Measurements from ENCODE around the gene RPS23. TPM values are rescaled to one million over a fixed set of nuclear protein-coding genes. Genes with fewer than 3 reads are reported as not detected.

Gene RPS23
- total RNA-seq, 4 donors from 2014 or later, result 2,255 to 4,084 (median 2,405) TPM

DNA sequence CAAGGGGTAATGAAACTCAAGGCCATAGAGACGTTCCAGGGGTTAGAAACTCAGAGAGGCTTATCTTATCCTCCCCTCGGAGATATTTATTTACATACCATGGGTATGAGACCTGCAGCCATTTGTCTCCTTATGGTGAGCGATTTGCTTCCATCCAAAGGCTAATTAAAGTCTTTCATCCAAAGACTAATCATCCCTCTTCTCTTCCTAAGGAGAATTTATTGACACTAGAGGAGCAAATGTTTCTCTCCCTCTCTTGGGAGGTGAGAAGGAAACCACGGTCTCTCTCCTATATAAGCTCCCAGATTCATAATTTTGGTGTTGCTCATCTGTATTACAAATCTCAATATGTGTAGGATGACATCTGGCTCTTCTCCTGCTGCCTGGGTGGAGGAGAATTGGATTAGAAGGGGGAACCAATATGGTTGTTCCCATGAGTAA lies 31.0 kb upstream of the RPS23 start:
- intact Hi-C loops (cut with DNase I; ENCODE audit: low total_unique reads), result no loop called here
- H3K27ac ChIP-seq, result no peak overlapping the region
- no peaks in the 10 kb centered on the region for H3K4me1 ChIP-seq
- no peak overlapping the region for H3K4me3 ChIP-seq
- no peaks in the 10 kb centered on the region for H3K27me3 ChIP-seq
- no peaks in the 10 kb centered on the region for H3K36me3 ChIP-seq
- TF ChIP-seq, protein P1, sequence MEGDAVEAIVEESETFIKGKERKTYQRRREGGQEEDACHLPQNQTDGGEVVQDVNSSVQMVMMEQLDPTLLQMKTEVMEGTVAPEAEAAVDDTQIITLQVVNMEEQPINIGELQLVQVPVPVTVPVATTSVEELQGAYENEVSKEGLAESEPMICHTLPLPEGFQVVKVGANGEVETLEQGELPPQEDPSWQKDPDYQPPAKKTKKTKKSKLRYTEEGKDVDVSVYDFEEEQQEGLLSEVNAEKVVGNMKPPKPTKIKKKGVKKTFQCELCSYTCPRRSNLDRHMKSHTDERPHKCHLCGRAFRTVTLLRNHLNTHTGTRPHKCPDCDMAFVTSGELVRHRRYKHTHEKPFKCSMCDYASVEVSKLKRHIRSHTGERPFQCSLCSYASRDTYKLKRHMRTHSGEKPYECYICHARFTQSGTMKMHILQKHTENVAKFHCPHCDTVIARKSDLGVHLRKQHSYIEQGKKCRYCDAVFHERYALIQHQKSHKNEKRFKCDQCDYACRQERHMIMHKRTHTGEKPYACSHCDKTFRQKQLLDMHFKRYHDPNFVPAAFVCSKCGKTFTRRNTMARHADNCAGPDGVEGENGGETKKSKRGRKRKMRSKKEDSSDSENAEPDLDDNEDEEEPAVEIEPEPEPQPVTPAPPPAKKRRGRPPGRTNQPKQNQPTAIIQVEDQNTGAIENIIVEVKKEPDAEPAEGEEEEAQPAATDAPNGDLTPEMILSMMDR (IDR thresholded peaks at IDR 0.05), result no peak
- no peak for TF ChIP-seq POLR2A (IDR thresholded peaks at IDR 0.05)
- H3K9me3 ChIP-seq, result no peaks in the 10 kb centered on the region
- no peak for DNase-seq

GRCh38 chr5:82308416-82308815 lies 30.3 kb upstream of the RPS23 start:
- Histone ChIP-seq H3K27ac (no peak overlapping the region), H3K4me3 (no peak overlapping the region), H3K4me1 (no peaks in the 10 kb centered on the region), H3K27me3 (no peaks in the 10 kb centered on the region), H3K36me3 (no peaks in the 10 kb centered on the region), H3K9me3 (no peaks in the 10 kb centered on the region)
- TF ChIP-seq, protein P1 (IDR thresholded peaks at IDR 0.05), result no peak
- no peak for TF ChIP-seq POLR2A (IDR thresholded peaks at IDR 0.05)
- no peak for DNase-seq
- intact Hi-C loops (cut with DNase I; ENCODE audit: low total_unique reads), result no loop called here

DNA sequence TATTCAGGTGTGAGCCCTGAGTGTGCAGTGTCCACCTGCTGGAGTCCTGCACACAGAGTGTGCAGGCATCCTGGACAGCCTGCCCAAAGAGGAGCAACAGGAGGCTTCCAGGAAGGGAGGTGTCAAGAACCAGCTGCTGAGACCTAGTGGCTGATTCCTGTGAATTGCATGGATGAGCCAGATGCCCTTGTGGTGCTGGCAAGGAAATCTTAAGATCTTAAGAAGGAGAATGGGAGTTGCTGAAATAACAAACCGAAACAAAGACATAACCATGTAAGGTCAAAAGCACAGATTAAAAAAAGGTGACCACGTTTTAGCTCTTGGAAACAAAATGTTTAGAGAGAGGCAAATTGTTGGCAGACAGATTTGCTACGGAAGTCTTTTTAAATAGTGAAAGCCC lies 29.3 kb upstream of the RPS23 start:
- no peaks in the 10 kb centered on the region for H3K27me3 ChIP-seq
- TF ChIP-seq, protein P1 (IDR thresholded peaks at IDR 0.05), result no peak
- no peak for TF ChIP-seq POLR2A (IDR thresholded peaks at IDR 0.05)
- no peak overlapping the region for H3K4me3 ChIP-seq
- no peaks in the 10 kb centered on the region for H3K9me3 ChIP-seq
- DNase-seq, result no peak
- no peaks in the 10 kb centered on the region for H3K36me3 ChIP-seq
- peak overlapping the region in 1 of 2 donors; percentile 17 for H3K27ac ChIP-seq
- H3K4me1 ChIP-seq, result no peaks in the 10 kb centered on the region
- intact Hi-C loops (cut with DNase I; ENCODE audit: low total_unique reads), result no loop called here

- Histone ChIP-seq H3K4me3 (no peak overlapping the region), H3K4me1 (no peaks in the 10 kb centered on the region), H3K9me3 (no peaks in the 10 kb centered on the region), H3K36me3 (no peaks in the 10 kb centered on the region), H3K27me3 (no peaks in the 10 kb centered on the region), H3K27ac (no peak overlapping the region)
- TF ChIP-seq POLR2A (IDR thresholded peaks at IDR 0.05), result no peak
- TF ChIP-seq, protein P1 (IDR thresholded peaks at IDR 0.05), result no peak
- no peak for DNase-seq
- intact Hi-C loops (cut with DNase I; ENCODE audit: low total_unique reads), result no loop called here
Measured at GRCh38 chr5:82306151-82306550, 28.0 kb upstream of the RPS23 start.

DNA sequence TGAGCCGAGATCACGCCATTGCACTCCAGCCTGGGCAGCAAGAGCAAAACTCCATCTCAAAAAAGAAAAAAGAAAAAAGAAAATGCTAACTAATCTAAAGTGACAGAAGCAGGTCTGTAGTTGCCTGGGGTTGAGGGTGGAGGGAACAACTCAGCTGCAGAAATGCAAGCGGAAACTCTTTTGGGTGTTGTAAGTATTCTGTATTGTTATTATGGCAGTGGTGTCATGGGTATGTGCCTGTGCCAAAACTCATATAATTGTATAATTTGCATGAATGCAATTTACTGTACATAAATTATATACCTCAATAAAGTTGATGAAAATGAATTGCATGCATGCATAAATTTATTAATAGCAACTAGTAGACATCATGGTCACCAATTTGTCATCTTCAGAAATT lies 23.0 kb upstream of the RPS23 start:
- Histone ChIP-seq H3K36me3 (no peaks in the 10 kb centered on the region), H3K27ac (no peak overlapping the region), H3K27me3 (no peaks in the 10 kb centered on the region), H3K4me3 (no peak overlapping the region), H3K9me3 (no peaks in the 10 kb centered on the region), H3K4me1 (no peaks in the 10 kb centered on the region)
- intact Hi-C loops (cut with DNase I; ENCODE audit: low total_unique reads), result no loop called here
- no peak for DNase-seq
- TF ChIP-seq POLR2A (IDR thresholded peaks at IDR 0.05), result no peak
- TF ChIP-seq, protein P1 (IDR thresholded peaks at IDR 0.05), result no peak

All from uterus (tissue), 4 donors.